K562 (cell line): Measurements from ENCODE around the gene POU3F1. TPM values are rescaled to one million over a fixed set of nuclear protein-coding genes. Genes with fewer than 3 reads are reported as not detected.

ENCODE experiments used
- BCOR ChIP-seq: fragments of 450-650 bp; IDR thresholded peaks from 2 replicates; pipeline ENCODE4 v1.6.1; 2016
- CREBBP ChIP-seq: IDR thresholded peaks from one replicate; pipeline ENCODE4 v1.6.1; 2012; ENCODE audit warnings: low read depth, mild to moderate bottlenecking, control low read depth, inconsistent platforms, low read length
- ETV1 ChIP-seq: fragments of 450-650 bp; conservative IDR thresholded peaks from 2 replicates; pipeline ENCODE4 v1.6.1; 2016; ENCODE audit warnings: missing genetic modification characterization, control low read depth, low read depth, missing compliant biosample characterization
- PPARD ChIP-seq: fragments of 250-450 bp; sonication (Bioruptor Pico); IDR thresholded peaks from 2 replicates; pipeline ENCODE4 v1.8.0; 2022; ENCODE audit warnings: inconsistent platforms, mild to moderate bottlenecking, moderate library complexity
- PRMT5 ChIP-seq: sonication (generic); formaldehyde crosslinking; IDR thresholded peaks from 2 replicates; pipeline ENCODE4 v1.5.0; 2020; ENCODE audit warnings: missing genetic modification reagents
- RCOR1 ChIP-seq, 2 experiments: IDR thresholded peaks; 2 replicates each; pipeline ENCODE4 v1.6.1; 2012; ENCODE audit warnings: low read depth in 2 of 2, low read length in 2 of 2, borderline replicate concordance in 1 of 2, improper control_type of control experiment in 1 of 2
- SETDB1 ChIP-seq: IDR thresholded peaks from one replicate; pipeline ENCODE4 v1.6.1; 2012; ENCODE audit warnings: low read length, control low read depth, inconsistent platforms
- SLC30A9 ChIP-seq: fragments of 250-450 bp; sonication (Bioruptor Pico); IDR thresholded peaks from 2 replicates; pipeline ENCODE4 v1.8.0; 2022; ENCODE audit warnings: mild to moderate bottlenecking, moderate library complexity
- SMARCA4 ChIP-seq: fragments of 450-650 bp; IDR thresholded peaks from 2 replicates; pipeline ENCODE4 v1.6.1; 2016
- SRSF9 ChIP-seq: fragments of 200-400 bp; formaldehyde crosslinking; IDR thresholded peaks from 2 replicates; pipeline ENCODE4 v1.6.1; 2017; ENCODE audit warnings: low read depth, low read length, borderline replicate concordance
- TRIM28 ChIP-seq: fragments of 450-650 bp; IDR thresholded peaks from 2 replicates; pipeline ENCODE4 v1.6.1; 2017
- polyA plus RNA-seq, 8 experiments: library from polyadenylated mRNA; depleted of rRNA in 4 of 8; stranded (reverse) in 5 of 8; unstranded in 3 of 8; fragments of >200 nt; fragmentation: Nextera tagmentation in 2 of 8; fragmentation: Illumina TruSeq in 1 of 8; extraction: Ambion mirVana in 2 of 8; extraction: Trizol in 1 of 8; gene quantifications; 2 replicates each; pipeline versions ENCODE4 v1.2.1 to v1.2.3, GENCODE V29; 2011 to 2014; ENCODE audit warnings: inconsistent platforms in 1 of 8, missing spikeins in 1 of 8
- total RNA-seq, 7 experiments: library from RNA; depleted of rRNA in 6 of 7; stranded (reverse); fragments of >200 nt in 6 of 7; fragmentation: Illumina TruSeq in 2 of 7; extraction: Trizol in 2 of 7; gene quantifications; 2 replicates each; pipeline versions ENCODE4 v1.2.1 to v1.2.3, GENCODE V29; 2011 to 2021; ENCODE audit warnings: low replicate concordance in 1 of 7
- TF ChIP-seq, protein P1 (sequence below): fragments of 250-450 bp; sonication (Bioruptor Pico); IDR thresholded peaks from 2 replicates; pipeline ENCODE4 v1.5.0; 2022; ENCODE audit warnings: mild to moderate bottlenecking
- TF ChIP-seq, protein P2 (sequence below): sonication (generic); formaldehyde crosslinking; IDR thresholded peaks from 2 replicates; pipeline ENCODE4 v1.8.0; 2022; ENCODE audit warnings: mild to moderate bottlenecking, missing genetic modification reagents
- TF ChIP-seq, protein P3 (sequence below), 3 experiments: fragments of 200-800 bp in 1 of 3; sonication (Bioruptor generic) in 1 of 3; sonication (generic) in 1 of 3; formaldehyde crosslinking in 1 of 3; IDR thresholded peaks; 2 replicates each; pipeline versions ENCODE4 v1.6.1 to v1.8.0; 2016 to 2022; ENCODE audit warnings: mild to moderate bottlenecking in 2 of 3, missing compliant biosample characterization in 2 of 3, missing genetic modification characterization in 2 of 3, missing genetic modification reagents in 1 of 3
- TF ChIP-seq, protein P4 (sequence below): fragments of 450-650 bp; IDR thresholded peaks from 2 replicates; pipeline ENCODE4 v1.6.1; 2016; ENCODE audit warnings: low read depth, mild to moderate bottlenecking, moderate library complexity
- TF ChIP-seq, protein P5 (sequence below): fragments of 250-450 bp; sonication (Bioruptor Pico); IDR thresholded peaks from 2 replicates; pipeline ENCODE4 v1.5.0; 2021
- TF ChIP-seq, protein P6 (sequence below): sonication (generic); formaldehyde crosslinking; IDR thresholded peaks from 2 replicates; pipeline ENCODE4 v1.8.0; 2023; ENCODE audit warnings: missing genetic modification reagents, mild to moderate bottlenecking, borderline replicate concordance

POU3F1 gene
- total and polyA plus RNA-seq, 9 of the 15 experiments (the other 6 are each of a cell fraction or from before 2014, with no cell fraction given): 0.09 TPM; not detected in 8

DNA sequence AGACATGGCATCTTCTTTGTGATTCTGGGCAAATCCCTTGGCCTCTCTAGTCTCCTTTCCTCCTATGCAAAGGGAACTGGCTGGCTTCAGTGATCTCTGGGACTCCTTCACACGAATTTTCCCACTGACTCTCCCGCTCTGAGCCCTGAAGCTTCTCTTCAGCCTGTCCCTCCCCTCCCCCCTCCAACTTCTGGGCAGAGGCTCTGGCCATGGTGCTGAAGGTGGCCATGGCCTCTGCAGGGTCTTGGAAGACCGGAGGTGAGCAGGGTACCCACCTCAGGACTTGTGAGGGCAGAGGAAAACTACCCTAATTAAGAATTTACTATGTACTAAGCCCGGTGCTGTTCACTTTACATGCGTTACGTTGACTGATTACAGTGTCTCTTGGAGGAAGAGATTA lies 29.4 kb upstream of the POU3F1 start (continued):
- TF ChIP-seq, protein P1, sequence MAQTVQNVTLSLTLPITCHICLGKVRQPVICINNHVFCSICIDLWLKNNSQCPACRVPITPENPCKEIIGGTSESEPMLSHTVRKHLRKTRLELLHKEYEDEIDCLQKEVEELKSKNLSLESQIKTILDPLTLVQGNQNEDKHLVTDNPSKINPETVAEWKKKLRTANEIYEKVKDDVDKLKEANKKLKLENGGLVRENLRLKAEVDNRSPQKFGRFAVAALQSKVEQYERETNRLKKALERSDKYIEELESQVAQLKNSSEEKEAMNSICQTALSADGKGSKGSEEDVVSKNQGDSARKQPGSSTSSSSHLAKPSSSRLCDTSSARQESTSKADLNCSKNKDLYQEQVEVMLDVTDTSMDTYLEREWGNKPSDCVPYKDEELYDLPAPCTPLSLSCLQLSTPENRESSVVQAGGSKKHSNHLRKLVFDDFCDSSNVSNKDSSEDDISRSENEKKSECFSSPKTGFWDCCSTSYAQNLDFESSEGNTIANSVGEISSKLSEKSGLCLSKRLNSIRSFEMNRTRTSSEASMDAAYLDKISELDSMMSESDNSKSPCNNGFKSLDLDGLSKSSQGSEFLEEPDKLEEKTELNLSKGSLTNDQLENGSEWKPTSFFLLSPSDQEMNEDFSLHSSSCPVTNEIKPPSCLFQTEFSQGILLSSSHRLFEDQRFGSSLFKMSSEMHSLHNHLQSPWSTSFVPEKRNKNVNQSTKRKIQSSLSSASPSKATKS (CRISPR knock-in tag): no peak
- TF ChIP-seq CREBBP: no peak
- TF ChIP-seq BCOR: no peak
- TF ChIP-seq, protein P2, sequence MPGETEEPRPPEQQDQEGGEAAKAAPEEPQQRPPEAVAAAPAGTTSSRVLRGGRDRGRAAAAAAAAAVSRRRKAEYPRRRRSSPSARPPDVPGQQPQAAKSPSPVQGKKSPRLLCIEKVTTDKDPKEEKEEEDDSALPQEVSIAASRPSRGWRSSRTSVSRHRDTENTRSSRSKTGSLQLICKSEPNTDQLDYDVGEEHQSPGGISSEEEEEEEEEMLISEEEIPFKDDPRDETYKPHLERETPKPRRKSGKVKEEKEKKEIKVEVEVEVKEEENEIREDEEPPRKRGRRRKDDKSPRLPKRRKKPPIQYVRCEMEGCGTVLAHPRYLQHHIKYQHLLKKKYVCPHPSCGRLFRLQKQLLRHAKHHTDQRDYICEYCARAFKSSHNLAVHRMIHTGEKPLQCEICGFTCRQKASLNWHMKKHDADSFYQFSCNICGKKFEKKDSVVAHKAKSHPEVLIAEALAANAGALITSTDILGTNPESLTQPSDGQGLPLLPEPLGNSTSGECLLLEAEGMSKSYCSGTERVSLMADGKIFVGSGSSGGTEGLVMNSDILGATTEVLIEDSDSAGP (CRISPR knock-in tag): no peak
- TF ChIP-seq TRIM28: no peak
- TF ChIP-seq SLC30A9 (CRISPR knock-in tag): no peak
- peak in 1 of 2 experiments; percentile 62; a peak in 1 of 4 replicates for TF ChIP-seq RCOR1 (IDR thresholded peaks at IDR 0.05; ENCODE audit: borderline replicate concordance in 1 of 2, low read depth in 2 of 2, low read length in 2 of 2)
- no peak for TF ChIP-seq SRSF9
- peak; percentile 81; the same call in 1 of the 2 replicates for TF ChIP-seq PRMT5
- TF ChIP-seq, protein P3, sequence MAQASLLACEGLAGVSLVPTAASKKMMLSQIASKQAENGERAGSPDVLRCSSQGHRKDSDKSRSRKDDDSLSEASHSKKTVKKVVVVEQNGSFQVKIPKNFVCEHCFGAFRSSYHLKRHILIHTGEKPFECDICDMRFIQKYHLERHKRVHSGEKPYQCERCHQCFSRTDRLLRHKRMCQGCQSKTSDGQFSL (CRISPR knock-in tag; IDR thresholded peaks at IDR 0.05): no peak
- TF ChIP-seq, protein P3 (tag; IDR thresholded peaks at IDR 0.05): peak in 1 of 2 experiments; percentile 46; a peak in 1 of 4 replicates
- no peak for TF ChIP-seq SETDB1
- TF ChIP-seq, protein P4, sequence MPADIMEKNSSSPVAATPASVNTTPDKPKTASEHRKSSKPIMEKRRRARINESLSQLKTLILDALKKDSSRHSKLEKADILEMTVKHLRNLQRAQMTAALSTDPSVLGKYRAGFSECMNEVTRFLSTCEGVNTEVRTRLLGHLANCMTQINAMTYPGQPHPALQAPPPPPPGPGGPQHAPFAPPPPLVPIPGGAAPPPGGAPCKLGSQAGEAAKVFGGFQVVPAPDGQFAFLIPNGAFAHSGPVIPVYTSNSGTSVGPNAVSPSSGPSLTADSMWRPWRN: no peak
- no peak for TF ChIP-seq SMARCA4
- 0 out of 2 replicates have a peak, but pooled peaks have one; percentile 16 for TF ChIP-seq ETV1 (tag)
- TF ChIP-seq, protein P5, sequence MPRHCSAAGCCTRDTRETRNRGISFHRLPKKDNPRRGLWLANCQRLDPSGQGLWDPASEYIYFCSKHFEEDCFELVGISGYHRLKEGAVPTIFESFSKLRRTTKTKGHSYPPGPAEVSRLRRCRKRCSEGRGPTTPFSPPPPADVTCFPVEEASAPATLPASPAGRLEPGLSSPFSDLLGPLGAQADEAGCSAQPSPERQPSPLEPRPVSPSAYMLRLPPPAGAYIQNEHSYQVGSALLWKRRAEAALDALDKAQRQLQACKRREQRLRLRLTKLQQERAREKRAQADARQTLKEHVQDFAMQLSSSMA (CRISPR knock-in tag): no peak
- TF ChIP-seq, protein P6, sequence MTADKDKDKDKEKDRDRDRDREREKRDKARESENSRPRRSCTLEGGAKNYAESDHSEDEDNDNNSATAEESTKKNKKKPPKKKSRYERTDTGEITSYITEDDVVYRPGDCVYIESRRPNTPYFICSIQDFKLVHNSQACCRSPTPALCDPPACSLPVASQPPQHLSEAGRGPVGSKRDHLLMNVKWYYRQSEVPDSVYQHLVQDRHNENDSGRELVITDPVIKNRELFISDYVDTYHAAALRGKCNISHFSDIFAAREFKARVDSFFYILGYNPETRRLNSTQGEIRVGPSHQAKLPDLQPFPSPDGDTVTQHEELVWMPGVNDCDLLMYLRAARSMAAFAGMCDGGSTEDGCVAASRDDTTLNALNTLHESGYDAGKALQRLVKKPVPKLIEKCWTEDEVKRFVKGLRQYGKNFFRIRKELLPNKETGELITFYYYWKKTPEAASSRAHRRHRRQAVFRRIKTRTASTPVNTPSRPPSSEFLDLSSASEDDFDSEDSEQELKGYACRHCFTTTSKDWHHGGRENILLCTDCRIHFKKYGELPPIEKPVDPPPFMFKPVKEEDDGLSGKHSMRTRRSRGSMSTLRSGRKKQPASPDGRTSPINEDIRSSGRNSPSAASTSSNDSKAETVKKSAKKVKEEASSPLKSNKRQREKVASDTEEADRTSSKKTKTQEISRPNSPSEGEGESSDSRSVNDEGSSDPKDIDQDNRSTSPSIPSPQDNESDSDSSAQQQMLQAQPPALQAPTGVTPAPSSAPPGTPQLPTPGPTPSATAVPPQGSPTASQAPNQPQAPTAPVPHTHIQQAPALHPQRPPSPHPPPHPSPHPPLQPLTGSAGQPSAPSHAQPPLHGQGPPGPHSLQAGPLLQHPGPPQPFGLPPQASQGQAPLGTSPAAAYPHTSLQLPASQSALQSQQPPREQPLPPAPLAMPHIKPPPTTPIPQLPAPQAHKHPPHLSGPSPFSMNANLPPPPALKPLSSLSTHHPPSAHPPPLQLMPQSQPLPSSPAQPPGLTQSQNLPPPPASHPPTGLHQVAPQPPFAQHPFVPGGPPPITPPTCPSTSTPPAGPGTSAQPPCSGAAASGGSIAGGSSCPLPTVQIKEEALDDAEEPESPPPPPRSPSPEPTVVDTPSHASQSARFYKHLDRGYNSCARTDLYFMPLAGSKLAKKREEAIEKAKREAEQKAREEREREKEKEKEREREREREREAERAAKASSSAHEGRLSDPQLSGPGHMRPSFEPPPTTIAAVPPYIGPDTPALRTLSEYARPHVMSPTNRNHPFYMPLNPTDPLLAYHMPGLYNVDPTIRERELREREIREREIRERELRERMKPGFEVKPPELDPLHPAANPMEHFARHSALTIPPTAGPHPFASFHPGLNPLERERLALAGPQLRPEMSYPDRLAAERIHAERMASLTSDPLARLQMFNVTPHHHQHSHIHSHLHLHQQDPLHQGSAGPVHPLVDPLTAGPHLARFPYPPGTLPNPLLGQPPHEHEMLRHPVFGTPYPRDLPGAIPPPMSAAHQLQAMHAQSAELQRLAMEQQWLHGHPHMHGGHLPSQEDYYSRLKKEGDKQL (CRISPR knock-in tag): no peak
- TF ChIP-seq PPARD (CRISPR knock-in tag): no peak
